H1 (cell line): ENCODE data around the gene TAF8. TPM values are rescaled to one million over a fixed set of nuclear protein-coding genes. Genes with fewer than 3 reads are reported as not detected.

Experiments used
- CTCF ChIA-PET: fragments of 300-600 bp; sonication (Branson Sonifier 250); formaldehyde crosslinking; loops from one replicate; lab custom pipeline; 2021; ENCODE audit not compliant: partially characterized antibody; lab: Charles Lee
- POLR2A ChIA-PET: fragments of 300-600 bp; sonication (Branson Sonifier 250); formaldehyde crosslinking; loops from one replicate; lab custom pipeline; 2021; ENCODE audit warnings: inconsistent platforms; ENCODE audit not compliant: partially characterized antibody; lab: Charles Lee
- DNase-seq, 2 experiments: peaks; one replicate each; pipeline versions ENCODE4 v3.0.0 to v3.0.0-alpha.2; 2010 to 2022; ENCODE audit warnings: low spot score in 2 of 2, low read depth in 1 of 2, mixed read lengths in 1 of 2
- FAIRE-seq: peaks from 2 replicates; lab custom pipeline; 2011; peaks lifted over from hg19 to GRCh38; lab: Jason Lieb, UNC
- H2AFZ ChIP-seq: 2 replicates; pipeline ENCODE4 v1.8.1; 2012; ENCODE audit warnings: low read length, inconsistent platforms
- H2AK5ac ChIP-seq: 2 replicates; pipeline ENCODE4 v1.6.1; 2013; ENCODE audit warnings: low read depth, low read length
- H2BK120ac ChIP-seq: replicated peaks from 2 replicates; pipeline ENCODE3; 2013; ENCODE audit warnings: low read depth, low read length, inconsistent platforms
- H2BK12ac ChIP-seq: 2 replicates; pipeline ENCODE4 v1.6.1; 2013; ENCODE audit warnings: low read depth, low read length
- H2BK15ac ChIP-seq: 2 replicates; pipeline ENCODE4 v1.6.1; 2013; ENCODE audit warnings: low read length
- H2BK20ac ChIP-seq: 2 replicates; pipeline ENCODE4 v1.6.1; 2013; ENCODE audit warnings: low read length
- H2BK5ac ChIP-seq: 2 replicates; pipeline ENCODE4 v1.6.1; 2013; ENCODE audit warnings: low read depth, low read length
- H3K14ac ChIP-seq: 2 replicates; pipeline ENCODE4 v1.6.1; 2013; ENCODE audit warnings: inconsistent platforms; ENCODE audit not compliant: insufficient read length
- H3K18ac ChIP-seq: 2 replicates; pipeline ENCODE4 v1.6.1; 2013; ENCODE audit warnings: low read length; ENCODE audit errors: extremely low read depth
- H3K23ac ChIP-seq: 2 replicates; pipeline ENCODE4 v1.6.1; 2013; ENCODE audit warnings: inconsistent platforms; ENCODE audit not compliant: insufficient read length
- H3K23me2 ChIP-seq: 2 replicates; pipeline ENCODE4 v1.6.1; 2013; ENCODE audit warnings: low read depth, low read length
- H3K27ac ChIP-seq: 2 replicates; pipeline ENCODE4 v1.6.1; 2011; ENCODE audit warnings: low read depth, low read length, inconsistent platforms
- H3K27me3 ChIP-seq, 4 experiments: replicated peaks in 1 of 4; 1 replicate in 1 of 4; 2 replicates in 3 of 4; pipeline versions ENCODE4 v1.6.1 to v1.8.1; 2011 to 2013; ENCODE audit warnings: low read length in 3 of 4, mild to moderate bottlenecking in 3 of 4, inconsistent platforms in 2 of 4, mixed read lengths in 2 of 4, moderate library complexity in 1 of 4; ENCODE audit not compliant: control insufficient read depth in 3 of 4, insufficient read depth in 3 of 4; ENCODE audit errors: extremely low read depth in 1 of 4
- H3K36me3 ChIP-seq, 4 experiments: 2 replicates each; pipeline versions ENCODE4 v1.6.1 to v1.8.1; 2011 to 2013; ENCODE audit warnings: mild to moderate bottlenecking in 4 of 4, low read length in 3 of 4, moderate library complexity in 2 of 4, control low read depth in 1 of 4, inconsistent platforms in 1 of 4; ENCODE audit not compliant: insufficient read depth in 4 of 4, control insufficient read depth in 2 of 4
- H3K4ac ChIP-seq: replicated peaks from 2 replicates; pipeline ENCODE3; 2013; ENCODE audit warnings: low read length, low read depth, mixed read lengths, inconsistent platforms; ENCODE audit not compliant: insufficient read length
- H3K4me1 ChIP-seq, 4 experiments: replicated peaks in 1 of 4; 1 replicate in 1 of 4; 2 replicates in 3 of 4; pipeline versions ENCODE4 v1.6.1 to v1.8.1; 2011 to 2013; ENCODE audit warnings: low read length in 3 of 4, inconsistent platforms in 2 of 4, mixed read lengths in 1 of 4; ENCODE audit not compliant: insufficient read depth in 4 of 4, control insufficient read depth in 3 of 4
- H3K4me2 ChIP-seq, 2 experiments: 2 replicates each; pipeline versions ENCODE4 v1.6.1 to v1.8.1; 2011 to 2013; ENCODE audit warnings: low read depth in 2 of 2, low read length in 2 of 2, control low read depth in 1 of 2, inconsistent platforms in 1 of 2, mild to moderate bottlenecking in 1 of 2; ENCODE audit not compliant: insufficient read depth in 1 of 2
- H3K4me3 ChIP-seq, 4 experiments: fragments of 200-600, 300-600 bp in 1 of 4; sonication (generic), shearing (Covaris generic), sonication (Bioruptor Twin) in 1 of 4; 2 replicates each; pipeline versions ENCODE4 v1.5.1 to v1.8.1; 2011 to 2016; ENCODE audit warnings: low read length in 4 of 4, low read depth in 3 of 4, control low read depth in 2 of 4, inconsistent platforms in 2 of 4, mild to moderate bottlenecking in 2 of 4, mixed read lengths in 1 of 4, moderate library complexity in 1 of 4; ENCODE audit not compliant: insufficient read depth in 2 of 4; ENCODE audit errors: extremely low read depth in 1 of 4
- H3K56ac ChIP-seq: replicated peaks from 2 replicates; pipeline ENCODE3; 2013; ENCODE audit warnings: low read depth, mild to moderate bottlenecking, mixed read lengths, low read length, inconsistent platforms; ENCODE audit not compliant: insufficient read length
- H3K79me1 ChIP-seq: 2 replicates; pipeline ENCODE4 v1.6.1; 2013; ENCODE audit warnings: low read depth, low read length, control low read depth
- H3K79me2 ChIP-seq, 2 experiments: 2 replicates each; pipeline versions ENCODE4 v1.6.1 to v1.8.1; 2012 to 2013; ENCODE audit warnings: low read length in 2 of 2, mild to moderate bottlenecking in 2 of 2, inconsistent platforms in 1 of 2; ENCODE audit not compliant: insufficient read depth in 2 of 2, control insufficient read depth in 1 of 2
- H3K9ac ChIP-seq, 4 experiments: replicated peaks in 1 of 4; 1 replicate in 1 of 4; 2 replicates in 3 of 4; pipeline versions ENCODE4 v1.6.1 to v1.8.1; 2011 to 2013; ENCODE audit warnings: low read depth in 3 of 4, low read length in 3 of 4, control low read depth in 2 of 4, mild to moderate bottlenecking in 2 of 4, moderate library complexity in 2 of 4, inconsistent platforms in 1 of 4; ENCODE audit errors: extremely low read depth in 1 of 4
- H3K9me3 ChIP-seq, 2 experiments: 2 replicates each; pipeline versions ENCODE4 v1.6.1 to v1.8.1; 2012 to 2013; ENCODE audit warnings: mild to moderate bottlenecking in 2 of 2, moderate library complexity in 2 of 2, control low read depth in 1 of 2, inconsistent platforms in 1 of 2, low read depth in 1 of 2, low read length in 1 of 2, mixed read lengths in 1 of 2; ENCODE audit not compliant: insufficient read depth in 2 of 2
- H4K20me1 ChIP-seq, 2 experiments: replicated peaks in 1 of 2; 2 replicates each; pipeline versions ENCODE3 to v1.8.1; 2011 to 2013; ENCODE audit warnings: inconsistent platforms in 2 of 2, low read length in 2 of 2, mild to moderate bottlenecking in 1 of 2; ENCODE audit not compliant: insufficient read depth in 2 of 2, control insufficient read depth in 1 of 2
- H4K5ac ChIP-seq: 2 replicates; pipeline ENCODE4 v1.6.1; 2013; ENCODE audit warnings: low read length, low read depth, mixed read lengths, inconsistent platforms; ENCODE audit not compliant: insufficient read length
- H4K8ac ChIP-seq: 2 replicates; pipeline ENCODE4 v1.8.0; 2013; ENCODE audit warnings: mild to moderate bottlenecking, moderate library complexity, low read length, inconsistent platforms; ENCODE audit not compliant: insufficient read depth; ENCODE audit errors: extremely low read depth
- H4K91ac ChIP-seq: replicated peaks from 2 replicates; pipeline ENCODE3; 2013; ENCODE audit warnings: low read length, mixed read lengths, inconsistent platforms; ENCODE audit not compliant: insufficient read length
- BCL11A ChIP-seq, 2 experiments: IDR thresholded peaks; one replicate each; pipeline ENCODE4 v1.6.1; 2011; ENCODE audit warnings: low read depth in 2 of 2, low read length in 2 of 2, mild to moderate bottlenecking in 2 of 2
- CEBPB ChIP-seq: IDR thresholded peaks from 2 replicates; pipeline ENCODE4 v1.6.1; 2012; ENCODE audit warnings: low read depth, low read length
- EGR1 ChIP-seq: IDR thresholded peaks from 2 replicates; pipeline ENCODE4 v1.6.1; 2011; ENCODE audit warnings: low read depth, low read length, borderline replicate concordance
- HDAC6 ChIP-seq: IDR thresholded peaks from one replicate; pipeline ENCODE4 v1.7.1; 2012; ENCODE audit warnings: low read depth, mild to moderate bottlenecking, inconsistent platforms, low read length, moderate library complexity
- NANOG ChIP-seq: IDR thresholded peaks from 2 replicates; pipeline ENCODE4 v1.6.1; 2011; ENCODE audit warnings: low read length, low read depth, mild to moderate bottlenecking, inconsistent platforms; ENCODE audit not compliant: insufficient read depth, poor library complexity, severe bottlenecking
- SIN3A ChIP-seq, 2 experiments: IDR thresholded peaks in 1 of 2; conservative IDR thresholded peaks in 1 of 2; 2 replicates each; pipeline ENCODE4 v1.6.1; 2011 to 2012; ENCODE audit warnings: low read length in 2 of 2, improper control_type of control experiment in 1 of 2, low read depth in 1 of 2, mild to moderate bottlenecking in 1 of 2
- SP1 ChIP-seq: IDR thresholded peaks from 2 replicates; pipeline ENCODE4 v1.6.1; 2011; ENCODE audit warnings: low read depth, low read length
- SP2 ChIP-seq: IDR thresholded peaks from 2 replicates; pipeline ENCODE4 v1.6.1; 2012; ENCODE audit warnings: mild to moderate bottlenecking, low read length, inconsistent platforms
- SP4 ChIP-seq: IDR thresholded peaks from 2 replicates; pipeline ENCODE4 v1.6.1; 2012; ENCODE audit warnings: low read length, inconsistent platforms
- SRF ChIP-seq: IDR thresholded peaks from 2 replicates; pipeline ENCODE4 v1.6.1; 2011; ENCODE audit warnings: mild to moderate bottlenecking, low read depth, low read length, moderate library complexity
- SUZ12 ChIP-seq: fragments of 200-600 bp; sonication (generic); IDR thresholded peaks from 2 replicates; pipeline ENCODE4 v1.6.1; 2012; ENCODE audit warnings: mild to moderate bottlenecking, inconsistent platforms, low read length, moderate library complexity, mixed read lengths
- TBP ChIP-seq: IDR thresholded peaks from 2 replicates; pipeline ENCODE4 v1.6.1; 2011; ENCODE audit warnings: low read depth, low read length, improper control_type of control experiment
- WGBS, 2 experiments: shearing (Covaris generic) in 1 of 2; methylation state at CpG; one replicate each; pipeline versions ENCODE4 v1.1.6 to v1.1.7; 2013 to 2015; ENCODE audit warnings: low lambda C conversion rate in 2 of 2, mixed read lengths in 2 of 2, inconsistent platforms in 1 of 2, low coverage in 1 of 2, missing lambda C conversion rate in 1 of 2; ENCODE audit not compliant: insufficient replicate concordance in 2 of 2, insufficient coverage in 1 of 2, insufficient read length in 1 of 2; ENCODE audit errors: extremely low coverage in 1 of 2, missing lambda C conversion rate in 1 of 2; 5-methylcytosine and 5-hydroxymethylcytosine counted together
- polyA plus RNA-seq, 7 experiments: library from polyadenylated mRNA; depleted of rRNA in 3 of 7; stranded (reverse) in 5 of 7; unstranded in 2 of 7; fragments of >200 nt in 5 of 7; fragments of 200-250 nt in 2 of 7; gene quantifications; 1 replicate in 5 of 7; 2 replicates in 1 of 7; 4 replicates in 1 of 7; pipeline versions ENCODE4 v1.2.1 to v1.2.3, GENCODE V29; 2011 to 2013; ENCODE audit warnings: missing spikeins in 2 of 7, mixed read lengths in 2 of 7
- total RNA-seq: library from RNA; stranded (reverse); fragmentation: NEBNext Ultra II Directional; extraction: Animal tissue kit (Norgen Biotek cat#: 25700); gene quantifications from 2 replicates; pipeline ENCODE4 v1.2.1, GENCODE V29; 2021

Gene TAF8
- total and polyA plus RNA-seq, 2 of the 8 experiments (the other 6 are each of a cell fraction or from before 2014, with no cell fraction given), result 32.2 to 34.0 TPM

GRCh38 chr6:42022755-42023384, 27.5 kb upstream of the TAF8 start:
- Histone ChIP-seq H3K23me2 (no peaks in the 10 kb centered on the region), H3K79me1 (no peaks in the 10 kb centered on the region), H3K79me2 (no peaks in the 10 kb centered on the region), H3K9ac (no peak overlapping the region), H3K18ac (peak overlapping the region; percentile 90), H4K20me1 (no peaks in the 10 kb centered on the region), H2AK5ac (no peak overlapping the region), H2BK5ac (peak overlapping the region; percentile 71), H2BK12ac (0 out of 2 replicates have a peak overlapping the region, but pooled peaks have one; percentile 39), H3K9me3 (no peaks in the 10 kb centered on the region), H3K4me1 (peaks cover 5 to 8% (median 7%) of the 10 kb centered on the region in 4 experiments), H3K14ac (no peak overlapping the region), H3K56ac (no peak overlapping the region), H4K91ac (no peak overlapping the region), H3K36me3 (no peaks in the 10 kb centered on the region), H2AFZ (no peak overlapping the region), H2BK120ac (no peak overlapping the region), H3K4me3 (no peak overlapping the region), H3K4me2 (no peak overlapping the region), H4K5ac (no peak overlapping the region), H3K27me3 (0 out of 7 replicates have a peak, but pooled peaks cover 0 to 2% (median 0%) of the 10 kb centered on the region in 4 experiments), H2BK15ac (no peak overlapping the region), H3K23ac (no peak overlapping the region), H4K8ac (no peak overlapping the region), H3K27ac (no peak overlapping the region), H3K4ac (no peak overlapping the region), H2BK20ac (0 out of 2 replicates have a peak overlapping the region, but pooled peaks have one; percentile 80)
- TF ChIP-seq SP4, result no peak
- TF ChIP-seq SP2, result no peak
- TF ChIP-seq SRF, result no peak
- no peak for TF ChIP-seq BCL11A (IDR thresholded peaks at IDR 0.05; ENCODE audit: low read depth in 2 of 2, low read length in 2 of 2)
- TF ChIP-seq NANOG, result no peak
- no peak for TF ChIP-seq CEBPB
- TF ChIP-seq HDAC6, result no peak
- no peak for TF ChIP-seq TBP
- no peak for TF ChIP-seq SP1
- no peak for TF ChIP-seq SIN3A (conservative IDR thresholded peaks at IDR 0.05 in 1 of 2, IDR thresholded peaks at IDR 0.05 in 1 of 2; ENCODE audit: low read depth in 1 of 2, low read length in 2 of 2)
- no peak for TF ChIP-seq EGR1
- no peak for TF ChIP-seq SUZ12
- WGBS, 2 experiments, result 87% methylated on average over 14 of the region's 14 CpGs; no CpG with 5 or more reads in 1 of the 2 experiments
- DNase-seq, result no peak
- POLR2A ChIA-PET, result no interaction called here
- no peak for FAIRE-seq
- CTCF ChIA-PET, result interaction anchor here (0.6 to 0.9 kb wide), 2 partner anchors 21 to 23 kb away, joined by 3 to 4 read pairs; no protein-coding TSS in a partner anchor
